A549 (cell line): ENCODE measurements around the gene RRAS2. TPM values are rescaled to one million over a fixed set of nuclear protein-coding genes. Genes with fewer than 3 reads are reported as not detected.

ENCODE experiments used
- ATAC-seq, 2 experiments: fragments of 200-7000 bp in 1 of 2; fragments of >200 bp in 1 of 2; cut with Nextera tagmentation in 1 of 2; cut with Tn5 transposase in 1 of 2; 3 replicates each; pipeline versions ENCODE4 v1.8.0 to v1.9.1; 2018 to 2020; ENCODE audit warnings: mild to moderate bottlenecking in 1 of 2, moderate library complexity in 1 of 2
- CTCF ChIA-PET: fragments of 300-600 bp; sonication (Branson Sonifier 250); formaldehyde crosslinking; extraction: SDS; loops from one replicate; lab custom pipeline; 2021; ENCODE audit warnings: antibody characterized with exemption, inconsistent platforms; lab: Yijun Ruan, JAX
- POLR2A ChIA-PET: fragments of 350-600 bp; formaldehyde crosslinking; extraction: SDS; loops from one replicate; lab custom pipeline; 2021; ENCODE audit warnings: antibody characterized with exemption, inconsistent platforms; lab: Yijun Ruan, JAX
- DNase-seq, 2 experiments: peaks; one replicate each; pipeline versions ENCODE4 v3.0.0 to v3.0.0-alpha.2; 2011 to 2016; ENCODE audit warnings: low read depth in 1 of 2, low spot score in 1 of 2
- FAIRE-seq: peaks from 2 replicates; lab custom pipeline; 2011; peaks lifted over from hg19 to GRCh38; lab: Jason Lieb, UNC
- H3K27ac ChIP-seq, 2 experiments: fragments of >200 bp; sonication (Bioruptor Twin); formaldehyde crosslinking; 3 replicates each; pipeline ENCODE4 v1.5.1; 2016 to 2017
- H3K4me1 ChIP-seq: fragments of >200 bp; sonication (Bioruptor Twin); formaldehyde crosslinking; 3 replicates; pipeline ENCODE4 v1.6.1; 2016
- H3K4me2 ChIP-seq: fragments of >200 bp; sonication (Bioruptor Twin); formaldehyde crosslinking; 3 replicates; pipeline ENCODE4 v1.6.1; 2016
- H3K4me3 ChIP-seq: fragments of >200 bp; sonication (Bioruptor Twin); formaldehyde crosslinking; 3 replicates; pipeline ENCODE4 v1.5.1; 2016
- H3K9me3 ChIP-seq: fragments of >200 bp; sonication (Bioruptor Twin); formaldehyde crosslinking; 3 replicates; pipeline ENCODE4 v1.6.1; 2016
- CBX2 ChIP-seq: fragments of 200-600 bp; sonication (generic); IDR thresholded peaks from 2 replicates; pipeline ENCODE4 v1.6.1; 2016; ENCODE audit warnings: low read depth, mild to moderate bottlenecking, borderline replicate concordance
- CBX8 ChIP-seq: fragments of 200-600 bp; sonication (generic); IDR thresholded peaks from 2 replicates; pipeline ENCODE4 v1.6.1; 2016
- CTCF ChIP-seq: fragments of >200 bp; sonication (Bioruptor Twin); formaldehyde crosslinking; IDR thresholded peaks from 3 replicates; pipeline ENCODE4 v1.5.1; 2016
- EHF ChIP-seq: fragments of 250-450 bp; sonication (Bioruptor Pico); IDR thresholded peaks from 2 replicates; pipeline ENCODE4 v1.5.0; 2020; ENCODE audit warnings: mild to moderate bottlenecking
- FOSB ChIP-seq: fragments of 250-450 bp; sonication (Bioruptor Pico); IDR thresholded peaks from 2 replicates; pipeline ENCODE4 v1.5.0; 2020; ENCODE audit warnings: mild to moderate bottlenecking, moderate library complexity
- HEYL ChIP-seq: fragments of 250-450 bp; sonication (Bioruptor Pico); IDR thresholded peaks from 2 replicates; pipeline ENCODE4 v1.8.0; 2021; ENCODE audit warnings: mild to moderate bottlenecking, moderate library complexity
- HMGXB4 ChIP-seq: fragments of 250-450 bp; sonication (Bioruptor Pico); IDR thresholded peaks from 2 replicates; pipeline ENCODE4 v1.5.0; 2021; ENCODE audit warnings: mild to moderate bottlenecking, moderate library complexity, borderline replicate concordance
- HOXA7 ChIP-seq: fragments of 250-450 bp; sonication (Bioruptor Pico); IDR thresholded peaks from 2 replicates; pipeline ENCODE4 v1.5.0; 2020; ENCODE audit warnings: mild to moderate bottlenecking, moderate library complexity
- JUN ChIP-seq, 2 experiments: fragments of >200 bp; sonication (Bioruptor Twin); formaldehyde crosslinking; IDR thresholded peaks; 2 replicates in 1 of 2; 3 replicates in 1 of 2; pipeline ENCODE4 v1.6.1; 2016 to 2017
- JUNB ChIP-seq: fragments of >200 bp; sonication (Bioruptor Twin); formaldehyde crosslinking; IDR thresholded peaks from 2 replicates; pipeline ENCODE4 v1.6.1; 2016
- KDM1A ChIP-seq: fragments of 200-600 bp; sonication (generic); IDR thresholded peaks from 2 replicates; pipeline ENCODE4 v1.6.1; 2016; ENCODE audit warnings: low read depth, mild to moderate bottlenecking
- MAX ChIP-seq: IDR thresholded peaks from 2 replicates; pipeline ENCODE4 v1.6.1; 2012
- MAZ ChIP-seq: fragments of 150-350 bp; IDR thresholded peaks from 2 replicates; pipeline ENCODE4 v1.6.1; 2014; ENCODE audit warnings: antibody characterized with exemption, low read depth, low read length, borderline replicate concordance
- MYC ChIP-seq: IDR thresholded peaks from 2 replicates; pipeline ENCODE4 v1.6.1; 2012; ENCODE audit warnings: mild to moderate bottlenecking, inconsistent platforms, low read length, improper control_type of control experiment, borderline replicate concordance
- NR3C1 ChIP-seq: fragments of >200 bp; sonication (Bioruptor Twin); formaldehyde crosslinking; IDR thresholded peaks from 3 replicates; pipeline ENCODE4 v1.6.1; 2017
- POLR2A ChIP-seq: IDR thresholded peaks from 2 replicates; pipeline ENCODE4 v1.6.1; 2012; ENCODE audit warnings: mild to moderate bottlenecking, low read length
- POLR2AphosphoS2 ChIP-seq: conservative IDR thresholded peaks from 2 replicates; pipeline ENCODE4 v1.6.1; 2012; ENCODE audit warnings: low read length, improper control_type of control experiment, inconsistent platforms
- REST ChIP-seq: fragments of 200-600 bp; sonication (generic); IDR thresholded peaks from 2 replicates; pipeline ENCODE4 v1.6.1; 2016; ENCODE audit warnings: antibody characterized with exemption, mild to moderate bottlenecking, moderate library complexity
- RFX5 ChIP-seq: fragments of 450-650 bp; IDR thresholded peaks from 2 replicates; pipeline ENCODE4 v1.7.1; 2014; ENCODE audit warnings: antibody characterized with exemption, mild to moderate bottlenecking, moderate library complexity
- SREBF2 ChIP-seq: fragments of 450-650 bp; IDR thresholded peaks from 2 replicates; pipeline ENCODE4 v1.6.1; 2014; ENCODE audit warnings: mild to moderate bottlenecking, moderate library complexity
- USF2 ChIP-seq: fragments of 450-650 bp; IDR thresholded peaks from 2 replicates; pipeline ENCODE4 v1.6.1; 2014; ENCODE audit warnings: antibody characterized with exemption
- ZFP36 ChIP-seq: fragments of 450-650 bp; IDR thresholded peaks from 2 replicates; pipeline ENCODE4 v1.6.1; 2014; ENCODE audit warnings: borderline replicate concordance; ENCODE audit not compliant: partially characterized antibody
- polyA plus RNA-seq, 4 experiments: library from polyadenylated mRNA; depleted of rRNA in 3 of 4; stranded (reverse); fragments of >200 nt; fragmentation: RNase III in 1 of 4; extraction: RNeasy Plus Mini Kit Qiagen cat#74134 plus additional on column Dnase treatment in 1 of 4; gene quantifications; 2 replicates in 3 of 4; 3 replicates in 1 of 4; pipeline ENCODE4 v1.2.3, GENCODE V29; 2011 to 2017

The RRAS2 gene
- polyA plus RNA-seq, 2 of the 4 experiments (the other 2 are of a cell fraction) = 37.9 to 48.2 TPM

- TF ChIP-seq REST (no peak), NR3C1 (no peak), HOXA7 (CRISPR knock-in tag) (no peak), POLR2AphosphoS2 (no peak), CBX2 (no peak), KDM1A (no peak), JUNB (no peak), HEYL (CRISPR knock-in tag) (no peak), POLR2A (no peak)
- TF ChIP-seq, all 56 proteins: peak for 0
These were observed 29.3 kb downstream of the RRAS2 start (continued) for GRCh38 chr11:14329702-14330101.

GRCh38 chr11:14327116-14327515 is 31.9 kb downstream of the RRAS2 start:
- Histone ChIP-seq H3K4me1 (peaks cover 21% of the 10 kb centered on the region), H3K4me3 (no peak overlapping the region), H3K27ac (no peak overlapping the region), H3K9me3 (no peaks in the 10 kb centered on the region), H3K4me2 (0 out of 3 replicates have a peak overlapping the region, but pooled peaks have one; percentile 5)
- CTCF ChIA-PET = interaction anchor here (1.0 kb wide), 1 partner anchor 19 kb away, joined by 3 read pairs; no protein-coding TSS in a partner anchor
- FAIRE-seq (no peak), ATAC-seq (no peak), DNase-seq (no peak)
- TF ChIP-seq JUN (IDR thresholded peaks at IDR 0.05) (no peak), HMGXB4 (CRISPR knock-in tag) (no peak), FOSB (CRISPR knock-in tag) (no peak), MAX (no peak), USF2 (no peak), CBX8 (no peak), MAZ (no peak), RFX5 (no peak), SREBF2 (no peak), CTCF (no peak), MYC (no peak), KDM1A (no peak), EHF (no peak), JUNB (no peak), ZFP36 (no peak)
- POLR2A ChIA-PET = no interaction called here
